Activated T-helper 9 cell treated with anti-CD3 and anti-CD28 coated beads, Interleukin-2, amount 50 U/mL, for 16 hours (primary cell): ENCODE measurements around the gene ATXN1.
A peak's percentile ranks its signal among the peaks of the same experiment; 100 is the strongest.

ENCODE experiments used
- DNase-seq: peaks from one replicate; pipeline ENCODE4 v3.0.0-alpha.2; 2020; ENCODE audit warnings: low read depth

The ATXN1 gene

GRCh38 chr6:16673011-16673797 lies 88.1 kb downstream of the ATXN1 start:
- DNase-seq: no peak

DNA sequence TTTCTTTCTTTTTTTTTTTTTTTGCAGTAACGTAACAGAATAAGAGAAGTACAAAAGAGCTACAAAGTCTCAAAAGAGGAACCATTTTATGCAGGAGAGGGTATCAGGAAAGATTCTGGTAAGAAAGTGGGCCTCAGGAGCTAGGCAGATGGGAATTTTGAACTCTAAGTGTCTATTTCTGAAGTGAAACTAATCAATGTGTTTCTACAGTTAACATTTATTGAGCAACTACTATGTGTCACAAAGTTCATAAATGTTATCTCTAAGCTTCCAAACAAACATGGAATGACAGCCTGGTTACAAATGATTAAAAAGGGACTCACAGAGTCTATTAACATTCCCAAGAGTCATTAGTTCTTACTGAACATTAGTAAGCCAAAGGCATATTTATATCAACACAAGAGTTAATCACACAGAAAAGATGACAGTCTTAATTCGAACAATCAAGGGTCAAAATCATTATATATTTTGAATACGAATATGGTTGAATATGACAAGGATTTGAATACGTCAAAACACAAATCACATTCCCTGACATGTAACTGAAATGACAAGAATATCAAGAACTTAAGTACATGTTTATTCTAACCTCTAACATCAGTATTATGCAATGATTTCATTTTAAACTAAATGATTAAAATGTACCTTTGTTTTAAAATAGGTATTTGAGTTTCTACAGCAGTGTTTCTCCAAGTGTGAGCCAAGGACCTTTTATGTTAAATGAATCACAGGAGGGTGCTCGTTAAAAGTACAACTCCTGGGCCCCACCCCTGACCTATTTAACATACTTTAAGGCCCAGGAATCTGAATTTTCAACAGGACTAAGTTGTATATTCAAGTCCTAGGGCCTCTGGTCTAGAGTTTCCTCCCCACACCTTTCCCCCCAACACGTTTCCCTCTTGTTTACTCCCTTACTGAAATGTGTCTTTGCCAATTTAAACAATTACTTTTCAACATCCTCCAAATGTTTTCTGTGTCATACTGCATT lies 89.7 kb downstream of the ATXN1 start:
- no peak for DNase-seq

- no peak for DNase-seq
Observed at GRCh38 chr6:16670617-16671051, 90.6 kb downstream of the ATXN1 start.

- no peak for DNase-seq
Observed at GRCh38 chr6:16670183-16670582, 91.1 kb downstream of the ATXN1 start.

DNA sequence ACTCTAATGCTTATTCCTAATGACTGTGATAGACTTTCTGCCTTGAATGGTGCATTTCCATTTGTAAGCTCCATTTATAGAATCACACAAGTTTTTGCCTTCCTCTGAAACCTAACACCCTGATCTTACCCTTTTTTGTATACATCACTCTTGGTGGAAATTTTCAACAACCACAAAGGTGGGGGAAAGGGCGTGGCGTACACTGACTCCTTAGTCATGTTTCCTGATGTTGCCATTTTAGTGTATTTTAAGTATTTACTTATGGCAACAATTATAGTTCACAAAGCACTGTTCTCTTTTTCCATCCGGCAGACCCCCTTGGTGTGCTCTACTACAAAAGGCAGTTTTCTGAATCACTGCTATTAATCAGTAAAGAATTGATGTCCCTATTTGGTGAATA lies 92.0 kb downstream of the ATXN1 start:
- peak; percentile 65 for DNase-seq

DNA sequence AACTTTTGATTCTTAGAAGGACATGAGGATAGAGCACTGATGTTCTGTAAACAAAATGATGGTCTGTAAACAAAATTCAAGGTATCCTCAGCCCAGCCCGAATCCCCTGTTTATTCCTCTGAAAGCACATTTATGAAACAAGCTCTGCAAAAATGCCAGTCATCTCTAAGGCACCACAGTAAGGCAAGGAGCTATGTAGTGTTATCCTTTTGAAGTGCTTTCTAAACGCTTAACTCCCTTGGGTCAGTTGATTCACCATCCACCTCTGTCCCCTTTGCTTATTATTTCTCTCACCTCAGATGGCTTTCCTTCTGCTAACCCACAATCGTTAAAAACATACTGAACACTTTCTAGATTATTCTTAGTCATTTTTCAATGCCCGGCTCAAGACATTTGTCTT lies 93.8 kb downstream of the ATXN1 start:
- DNase-seq: no peak

GRCh38 chr6:16665992-16666391 lies 95.3 kb downstream of the ATXN1 start:
- no peak for DNase-seq

DNA sequence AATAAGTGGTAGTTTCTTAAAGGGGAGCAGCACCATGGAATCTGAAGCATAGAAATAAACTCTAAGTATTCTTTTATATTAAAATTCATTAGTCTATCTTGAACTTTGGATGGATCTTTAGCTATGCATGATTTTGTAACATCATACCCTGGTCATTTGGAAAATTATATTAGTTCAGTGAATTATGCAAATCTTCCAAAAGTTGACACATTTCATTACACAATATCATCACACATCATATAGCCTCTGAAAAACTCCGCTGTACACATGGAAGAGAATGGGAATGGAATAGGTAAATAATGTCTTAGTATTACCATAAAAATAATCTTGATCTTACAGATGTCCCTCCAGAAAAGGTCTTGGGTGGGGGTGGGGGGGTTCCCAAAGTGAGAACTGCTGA lies 96.1 kb downstream of the ATXN1 start:
- no peak for DNase-seq

- no peak for DNase-seq
Observed at GRCh38 chr6:16663901-16664300, 97.4 kb downstream of the ATXN1 start.

- no peak for DNase-seq
Observed at GRCh38 chr6:16660157-16660497, 101.1 kb downstream of the ATXN1 start.

DNA sequence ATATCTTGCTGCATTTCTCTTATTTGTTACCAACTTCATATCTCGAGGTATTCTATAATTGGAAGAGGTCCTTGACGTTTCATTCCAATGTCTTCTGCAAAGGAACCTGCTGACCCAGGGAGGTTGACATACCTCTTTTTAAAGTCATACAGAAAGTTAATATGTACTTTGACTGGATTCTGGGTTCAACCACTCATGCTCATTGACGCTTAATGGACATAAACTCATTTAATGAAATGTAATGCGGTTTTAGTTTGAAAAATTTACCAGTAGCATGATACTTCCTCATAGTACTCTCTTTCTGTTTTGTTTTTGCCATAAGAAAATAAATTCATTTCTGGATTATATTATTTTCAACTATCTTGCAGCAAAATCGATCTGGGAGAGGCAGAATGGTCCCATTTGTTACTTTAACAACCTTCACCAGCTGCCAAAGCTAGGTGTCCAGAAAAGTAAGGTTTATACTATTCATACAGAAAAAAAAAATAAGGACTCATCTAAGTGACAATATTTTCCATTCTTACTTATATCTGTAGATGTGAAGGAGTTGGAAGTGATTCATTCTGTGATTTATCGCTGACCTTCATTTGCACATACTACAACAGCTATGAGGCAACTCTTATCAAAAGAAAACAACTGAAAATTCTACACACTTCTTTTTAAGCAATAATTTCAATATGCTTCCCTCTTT lies 101.6 kb downstream of the ATXN1 start:
- no peak for DNase-seq

- no peak for DNase-seq
Observed at GRCh38 chr6:16658348-16659034, 102.8 kb downstream of the ATXN1 start.

GRCh38 chr6:16657768-16658167 lies 103.5 kb downstream of the ATXN1 start:
- DNase-seq: no peak

- no peak for DNase-seq
Observed at GRCh38 chr6:16656451-16656850, 104.8 kb downstream of the ATXN1 start.

DNA sequence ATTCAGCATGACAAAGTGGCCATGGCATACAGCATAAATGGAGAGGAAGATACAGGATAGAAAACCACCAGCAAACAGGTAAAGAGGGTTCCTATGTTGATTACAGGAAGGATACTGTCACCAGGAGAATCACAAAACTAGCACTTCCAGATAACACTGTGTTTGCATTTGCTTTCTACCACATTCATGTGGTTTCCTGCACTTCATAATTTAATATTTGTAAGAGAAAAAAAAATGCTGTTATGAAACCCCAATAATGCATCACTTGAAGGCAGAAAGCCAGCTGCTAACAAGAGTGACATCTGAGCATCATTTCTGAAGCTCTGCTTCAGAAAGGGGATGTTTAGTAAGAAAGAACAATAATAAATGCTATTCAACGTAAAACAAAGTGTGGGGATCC lies 106.6 kb downstream of the ATXN1 start:
- no peak for DNase-seq

DNA sequence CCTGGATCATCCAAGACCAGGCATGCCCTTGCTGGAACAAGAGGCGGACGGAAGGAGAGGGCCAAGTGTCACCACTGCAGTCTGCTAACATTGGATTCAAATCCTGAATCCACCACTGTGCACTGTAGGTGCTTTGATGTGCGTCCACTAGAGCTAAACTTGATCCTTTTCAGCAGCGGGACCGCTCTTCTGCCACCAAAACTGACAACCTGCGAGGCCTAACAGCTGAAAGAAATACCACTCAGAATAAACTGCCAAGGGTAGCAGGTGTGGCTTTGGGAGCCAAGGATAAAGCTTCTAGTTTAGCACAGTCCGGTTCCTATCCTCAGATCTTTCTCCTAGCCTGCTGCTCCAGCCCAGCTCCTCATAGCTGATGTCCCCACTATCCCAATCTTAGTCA lies 108.0 kb downstream of the ATXN1 start:
- DNase-seq: no peak

- no peak for DNase-seq
Observed at GRCh38 chr6:16651871-16652270, 109.4 kb downstream of the ATXN1 start.

GRCh38 chr6:16649890-16650289 lies 111.4 kb downstream of the ATXN1 start:
- DNase-seq: no peak

- no peak for DNase-seq
Observed at GRCh38 chr6:16649241-16649640, 112.0 kb downstream of the ATXN1 start.

- no peak for DNase-seq
Observed at GRCh38 chr6:16648003-16648402, 113.3 kb downstream of the ATXN1 start.

- DNase-seq: no peak
Observed at GRCh38 chr6:16647422-16647821, 113.8 kb downstream of the ATXN1 start.
